ENCODE results near the gene ZFP14. TPM values are rescaled to one million over a fixed set of nuclear protein-coding genes. Genes with fewer than 3 reads are reported as not detected.

Gene ZFP14
- total RNA-seq, result 2.1 and 5.5 TPM in 2 replicates

GRCh38 chr19:36378625-36379509 is at the start of gene ZFP14:
ZFP14 (minus strand) TSS chr19:36379201; CDS start chr19:36367892, 11,309 bp downstream.
- DNase-seq (ENCODE audit: low read depth), result peak; percentile 86

DNA sequence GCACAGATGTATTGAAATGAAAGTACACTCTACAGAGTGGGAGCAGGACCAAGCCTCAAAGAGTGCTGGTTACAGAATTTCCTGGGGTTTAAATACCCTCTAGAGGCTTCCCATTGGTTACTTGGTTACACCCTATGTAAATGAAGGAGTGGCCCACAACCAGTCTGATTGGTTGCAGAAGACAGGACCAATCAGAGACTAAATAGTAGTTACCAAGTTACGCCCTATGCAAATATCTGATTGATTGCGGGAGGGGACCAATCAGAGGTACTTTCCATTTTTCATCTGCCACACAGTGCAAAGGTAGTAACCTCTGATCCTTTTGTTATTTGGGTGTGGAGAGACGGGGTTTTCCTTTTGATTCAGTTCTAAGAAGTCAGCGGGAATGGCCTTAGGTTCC is 44.9 kb upstream of the ZFP14 start:
- DNase-seq (ENCODE audit: low read depth), result no peak

DNA sequence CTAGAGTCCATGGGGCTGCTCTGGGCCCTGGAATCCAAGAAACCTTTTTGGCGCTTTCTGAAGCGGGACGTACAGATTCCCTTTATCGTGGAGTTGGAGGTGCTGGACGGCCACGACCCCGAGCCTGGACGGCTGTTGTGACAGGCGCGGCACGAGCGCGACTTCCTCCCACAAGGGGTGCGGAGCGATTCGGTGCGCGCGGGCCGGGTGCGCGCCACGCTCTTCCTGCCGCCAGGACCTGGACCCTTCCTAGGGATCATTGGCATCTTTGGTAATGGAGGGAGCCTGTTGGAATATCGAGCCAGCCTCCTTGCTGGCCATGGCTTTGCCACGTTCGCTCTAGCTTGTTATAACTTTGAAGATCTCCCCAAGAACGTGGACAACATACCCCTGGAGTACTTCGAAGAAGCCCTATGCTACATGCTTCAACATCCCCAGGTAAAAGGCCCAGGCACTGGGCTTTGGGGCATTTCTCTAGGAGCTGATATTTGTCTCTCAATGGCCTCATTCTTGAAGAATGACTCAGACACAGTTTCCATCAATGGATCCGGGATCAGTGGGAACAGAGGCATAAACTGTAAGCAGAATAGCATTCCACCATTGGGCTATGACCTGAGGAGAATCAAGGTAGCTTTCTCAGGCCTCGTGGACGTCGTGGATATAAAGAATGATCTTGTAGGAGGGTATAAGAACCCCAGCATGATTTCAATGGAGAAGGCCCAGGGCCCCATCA is 42.9 kb upstream of the ZFP14 start:
- DNase-seq (ENCODE audit: low read depth), result no peak

- peak; percentile 7 for DNase-seq (ENCODE audit: low read depth)
These were observed 42.2 kb upstream of the ZFP14 start for GRCh38 chr19:36420961-36421748.

- DNase-seq (ENCODE audit: low read depth), result peak; percentile 37
These were observed 39.4 kb upstream of the ZFP14 start, which contains the start of gene ZFP82 for GRCh38 chr19:36418287-36419001. ZFP82 (minus strand) TSS chr19:36418644; CDS start chr19:36409789, 8,855 bp downstream.

DNA sequence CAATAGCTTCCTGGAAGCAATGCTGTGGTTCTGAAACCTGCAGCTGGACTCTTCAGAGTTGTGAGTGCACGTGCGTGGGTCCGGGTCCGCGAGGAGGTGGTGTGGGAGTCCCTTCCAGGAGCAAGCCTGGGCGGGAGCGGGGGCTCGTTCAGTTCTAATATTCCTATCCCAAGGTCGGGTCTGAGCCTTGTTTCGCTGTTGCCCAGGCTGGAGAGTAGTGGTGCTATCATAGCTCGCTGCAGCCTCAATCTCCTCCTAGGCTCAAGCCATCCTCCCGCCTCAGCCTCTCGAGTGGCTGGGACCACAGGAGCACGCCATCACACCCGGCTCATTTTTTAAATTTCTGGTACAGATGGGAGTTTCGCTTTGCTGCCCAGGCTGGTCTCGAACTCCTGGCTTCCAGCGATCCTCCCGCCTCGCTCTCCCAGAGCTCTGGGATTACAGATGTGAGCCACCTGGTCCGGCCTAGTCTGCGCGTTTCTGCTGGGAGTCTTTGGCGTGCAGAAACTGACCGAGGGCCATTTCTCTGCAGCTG is 38.8 kb upstream of the ZFP14 start:
- no peak for DNase-seq (ENCODE audit: low read depth)

DNA sequence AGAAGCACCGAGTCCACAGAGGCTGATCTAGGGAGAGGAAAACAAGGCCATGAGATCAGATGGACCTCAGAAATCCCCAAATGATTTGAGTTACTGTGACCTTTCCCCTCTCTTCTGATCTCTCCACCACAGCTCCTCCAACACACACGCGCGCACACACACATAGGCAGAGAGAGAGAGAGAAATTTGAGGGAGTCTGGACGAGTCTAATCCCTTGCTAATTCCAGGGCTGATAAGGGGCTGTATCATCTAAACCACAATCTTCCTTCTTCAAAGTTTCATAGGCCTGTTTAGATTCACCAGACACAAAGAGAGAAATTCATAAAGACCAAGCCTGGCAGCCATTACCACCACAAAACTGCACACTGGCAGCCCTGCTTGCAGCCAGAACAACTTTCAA is 30.8 kb upstream of the ZFP14 start:
- no peak for DNase-seq (ENCODE audit: low read depth)

DNA sequence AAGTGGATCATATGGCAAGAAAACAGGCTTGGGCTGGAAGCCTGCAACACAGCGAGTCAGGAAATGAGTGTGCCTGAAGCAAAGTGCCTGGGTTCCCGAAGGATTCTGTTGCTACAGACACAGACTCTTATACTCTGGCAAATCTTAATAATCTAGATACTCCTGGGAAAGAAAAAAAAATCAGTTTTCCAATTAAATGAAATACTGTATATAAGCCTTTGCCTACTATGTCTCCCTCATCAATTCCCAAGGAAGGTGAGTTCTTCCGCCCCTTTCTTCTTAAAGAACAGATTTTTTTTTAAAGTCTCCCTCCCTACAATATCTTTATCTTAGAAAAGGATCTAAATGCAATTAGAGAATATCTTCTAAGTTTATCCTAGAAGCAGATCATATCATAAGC is 29.1 kb upstream of the ZFP14 start:
- no peak for DNase-seq (ENCODE audit: low read depth)

DNA sequence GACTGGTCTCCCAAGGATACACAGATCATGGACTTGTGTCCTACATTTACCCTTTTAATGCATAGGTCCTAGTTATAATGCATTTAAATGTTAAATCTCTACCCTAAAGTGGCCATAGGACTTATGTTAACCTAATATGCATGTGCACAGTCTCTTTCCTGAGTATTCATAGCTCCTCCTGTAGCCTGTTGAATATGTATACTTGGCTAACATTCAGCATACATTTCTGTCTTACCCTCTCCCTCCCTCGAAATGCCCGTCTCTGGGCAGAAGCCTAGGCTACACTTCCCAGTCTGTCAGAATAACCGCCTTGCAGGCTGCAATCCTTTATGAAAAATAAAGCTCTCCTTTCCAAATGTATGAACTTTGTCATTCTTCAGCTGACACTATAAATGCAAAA is 25.5 kb upstream of the ZFP14 start:
- DNase-seq (ENCODE audit: low read depth), result no peak

- no peak for DNase-seq (ENCODE audit: low read depth)
These were observed 22.5 kb upstream of the ZFP14 start for GRCh38 chr19:36401475-36401874.

- DNase-seq (ENCODE audit: low read depth), result no peak
These were observed 19.6 kb upstream of the ZFP14 start for GRCh38 chr19:36398571-36398970.

GRCh38 chr19:36392916-36393673 is 14.1 kb upstream of the ZFP14 start:
- DNase-seq (ENCODE audit: low read depth), result no peak

DNA sequence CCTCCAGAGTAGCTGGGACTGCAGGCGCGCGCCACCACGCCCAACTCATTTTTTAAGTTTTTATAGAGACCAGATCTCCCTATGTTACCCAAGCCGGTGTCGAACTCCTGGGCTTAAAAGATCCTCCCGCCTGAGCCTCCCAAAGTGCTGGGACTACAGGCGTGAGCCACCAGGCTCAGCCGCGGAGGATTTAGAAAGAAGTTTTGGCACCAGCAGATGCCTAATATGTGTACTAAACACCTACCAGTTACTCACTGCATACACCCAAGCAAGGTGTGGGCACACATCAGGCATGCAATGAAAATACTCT is 464 bp upstream of the ZFP14 start:
- DNase-seq (ENCODE audit: low read depth), result no peak

DNA sequence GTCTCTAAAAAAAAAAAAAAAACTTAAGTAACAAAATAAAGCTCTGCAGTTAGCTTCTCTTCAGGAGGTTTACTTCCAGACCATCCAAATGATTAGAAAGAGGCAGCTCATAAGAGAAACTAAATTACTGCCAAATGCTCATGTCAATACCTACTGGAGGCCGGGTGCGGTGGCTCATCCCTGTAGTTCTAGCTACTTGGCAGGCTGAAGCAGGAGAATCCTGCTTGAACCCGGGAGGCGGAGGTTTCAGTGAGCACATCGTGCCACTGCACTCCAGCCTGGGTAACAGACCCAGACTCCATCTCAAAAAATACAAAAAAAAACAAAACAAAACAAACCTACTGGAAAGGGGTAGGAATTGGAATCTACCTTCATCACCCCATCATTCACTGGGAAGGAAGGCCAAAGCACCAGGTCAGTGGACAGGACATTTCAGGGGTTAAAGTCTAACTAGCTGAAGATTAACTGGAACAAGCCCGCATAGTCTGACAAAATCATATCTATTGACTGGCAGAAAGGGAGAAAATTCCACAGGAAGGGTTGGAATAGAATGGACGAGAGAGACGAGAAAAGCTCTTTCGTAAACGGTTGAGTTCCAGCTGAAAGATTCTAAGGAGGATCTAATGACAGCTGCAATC is 1.3 kb downstream of the ZFP14 start:
- DNase-seq (ENCODE audit: low read depth), result no peak

DNA sequence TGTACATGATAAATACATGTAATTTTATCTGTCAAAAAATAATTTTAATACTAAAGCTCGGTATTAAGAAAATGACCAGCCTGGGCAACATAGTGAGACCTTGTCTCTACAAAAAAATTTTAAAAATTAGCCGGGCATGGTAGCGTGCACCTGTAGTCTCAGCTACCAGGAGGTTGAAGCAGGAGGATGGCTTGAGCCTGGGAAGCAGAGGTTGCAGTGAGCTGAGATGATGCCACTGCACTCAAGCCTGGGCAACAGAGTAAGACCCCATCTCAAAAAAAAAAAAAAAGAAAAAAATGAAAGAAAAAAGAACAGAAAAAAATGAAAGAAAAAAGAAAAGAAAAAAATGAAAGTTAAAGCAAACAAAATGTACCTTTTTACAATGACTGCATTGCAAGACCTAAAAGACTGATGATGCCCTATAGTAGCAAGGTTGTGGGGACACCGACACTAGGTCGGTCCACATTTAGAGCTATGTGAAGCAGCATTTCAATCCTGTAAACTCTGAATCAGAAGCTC is 5.3 kb downstream of the ZFP14 start:
- no peak for DNase-seq (ENCODE audit: low read depth)

- no peak for DNase-seq (ENCODE audit: low read depth)
These were observed 7.1 kb downstream of the ZFP14 start for GRCh38 chr19:36371886-36372285.

DNA sequence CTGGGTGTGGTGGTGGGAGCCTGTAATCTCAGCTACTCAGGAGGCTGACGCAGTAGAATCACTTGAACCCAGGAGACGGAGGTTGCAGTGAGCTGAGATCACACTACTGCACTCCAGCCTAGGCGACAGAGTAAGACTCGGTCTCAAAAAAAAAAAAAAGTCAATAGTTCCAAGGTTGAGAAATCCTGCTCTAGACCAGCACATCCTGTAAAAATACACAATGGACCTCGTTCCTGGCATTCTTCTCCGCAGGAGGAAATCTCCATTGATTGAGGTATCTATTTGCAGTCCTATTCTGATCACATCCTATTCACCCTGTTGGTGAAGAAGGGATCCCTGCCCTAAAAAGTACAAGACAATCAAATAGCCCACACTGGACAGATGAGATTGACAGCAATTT is 15.2 kb downstream of the ZFP14 start:
- no peak for DNase-seq (ENCODE audit: low read depth)

DNA sequence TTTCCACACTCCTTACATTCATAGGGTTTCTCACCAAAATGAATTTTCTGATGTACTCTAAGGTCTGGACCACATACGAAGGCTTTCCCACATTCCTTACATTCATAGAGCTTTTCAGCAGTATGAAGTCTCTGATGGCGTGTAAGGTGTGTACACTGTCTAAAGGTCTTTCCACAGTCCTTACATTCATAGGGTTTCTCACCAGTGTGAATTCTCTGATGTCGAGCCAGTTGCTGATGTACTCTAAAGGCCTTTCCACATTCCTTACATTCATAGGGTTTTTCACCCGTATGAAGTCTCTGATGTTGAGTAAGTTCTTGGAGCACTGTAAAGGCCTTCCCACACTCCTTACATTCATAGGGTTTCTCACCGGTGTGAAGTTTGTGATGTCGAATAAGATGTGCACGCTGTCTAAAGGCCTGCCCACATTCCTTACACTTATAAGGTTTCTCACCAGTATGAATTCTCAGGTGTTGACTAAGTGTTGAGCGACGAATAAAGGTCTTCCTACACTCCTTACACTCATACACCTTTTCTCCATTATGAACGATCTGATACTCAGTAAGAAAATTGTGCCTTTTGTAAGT is 38.1 kb downstream of the ZFP14 start:
- DNase-seq (ENCODE audit: low read depth), result no peak
